K562 (cell line): ENCODE data around the gene RPTOR.

ENCODE experiments used
- ATF3 ChIP-seq, 2 experiments: fragments of 450-650 bp in 1 of 2; sonication (generic) in 1 of 2; formaldehyde crosslinking in 1 of 2; IDR thresholded peaks in 1 of 2; conservative IDR thresholded peaks in 1 of 2; 2 replicates each; pipeline versions ENCODE4 v1.6.1 to v1.8.1; 2016 to 2023; ENCODE audit warnings: mild to moderate bottlenecking in 2 of 2, moderate library complexity in 2 of 2, inconsistent platforms in 1 of 2, missing genetic modification reagents in 1 of 2
- CBFB ChIP-seq: sonication (generic); formaldehyde crosslinking; IDR thresholded peaks from 2 replicates; pipeline ENCODE4 v1.4.0; 2020; ENCODE audit warnings: mild to moderate bottlenecking, missing genetic modification reagents
- FOS ChIP-seq: IDR thresholded peaks from 3 replicates; pipeline ENCODE4 v1.6.1; 2011; ENCODE audit not compliant: insufficient read length; ENCODE audit errors: extremely low read depth
- NR2C2 ChIP-seq, 2 experiments: fragments of 200-800 bp in 1 of 2; sonication (Bioruptor generic) in 1 of 2; sonication (generic) in 1 of 2; formaldehyde crosslinking in 1 of 2; IDR thresholded peaks; 2 replicates each; pipeline versions ENCODE4 v1.6.1 to v1.8.0; 2016 to 2022; ENCODE audit warnings: mild to moderate bottlenecking in 1 of 2, missing compliant biosample characterization in 1 of 2, missing genetic modification characterization in 1 of 2, missing genetic modification reagents in 1 of 2
- PRPF4 ChIP-seq: fragments of 200-400 bp; formaldehyde crosslinking; IDR thresholded peaks from one replicate; pipeline ENCODE4 v1.6.1; 2017; ENCODE audit warnings: low read length, low read depth, mild to moderate bottlenecking; ENCODE audit not compliant: insufficient read depth, poor library complexity, severe bottlenecking
- RBBP5 ChIP-seq: fragments of 200-600 bp; sonication (generic); IDR thresholded peaks from 2 replicates; pipeline ENCODE4 v1.6.1; 2012; ENCODE audit warnings: borderline replicate concordance, mild to moderate bottlenecking, low read length, control low read depth, inconsistent platforms; ENCODE audit not compliant: insufficient read depth, poor library complexity, severe bottlenecking
- REST ChIP-seq, 2 experiments: fragments of 450-650 bp; formaldehyde crosslinking in 1 of 2; IDR thresholded peaks; 2 replicates each; pipeline versions ENCODE4 v1.4.0 to v1.6.1; 2014 to 2020; ENCODE audit warnings: mild to moderate bottlenecking in 2 of 2, borderline replicate concordance in 1 of 2, low read depth in 1 of 2
- SETDB1 ChIP-seq: IDR thresholded peaks from one replicate; pipeline ENCODE4 v1.6.1; 2012; ENCODE audit warnings: low read length, control low read depth, inconsistent platforms
- SIN3A ChIP-seq, 2 experiments: fragments of 150-350 bp in 1 of 2; IDR thresholded peaks; 2 replicates each; pipeline ENCODE4 v1.6.1; 2011 to 2016; ENCODE audit warnings: borderline replicate concordance in 2 of 2, low read depth in 2 of 2, low read length in 2 of 2, mild to moderate bottlenecking in 2 of 2, moderate library complexity in 2 of 2; ENCODE audit not compliant: control insufficient read depth in 1 of 2
- SMARCB1 ChIP-seq: IDR thresholded peaks from 2 replicates; pipeline ENCODE4 v1.6.1; 2011; ENCODE audit warnings: improper control_type of control experiment, low read depth; ENCODE audit not compliant: insufficient read length
- SP1 ChIP-seq: sonication (generic); formaldehyde crosslinking; IDR thresholded peaks from 2 replicates; pipeline ENCODE4 v1.8.1; 2022; ENCODE audit warnings: mild to moderate bottlenecking, missing genetic modification reagents
- SREBF1 ChIP-seq: fragments of 150-350 bp; IDR thresholded peaks from 2 replicates; pipeline ENCODE4 v1.6.1; 2014; ENCODE audit warnings: antibody characterized with exemption, low read depth, low read length, borderline replicate concordance
- TARDBP ChIP-seq: fragments of 450-650 bp; IDR thresholded peaks from 2 replicates; pipeline ENCODE4 v1.6.1; 2016
- ZNF133 ChIP-seq: fragments of 250-450 bp; sonication (Bioruptor Pico); IDR thresholded peaks from 2 replicates; pipeline ENCODE4 v1.4.0; 2020; ENCODE audit warnings: mild to moderate bottlenecking

- no peak for TF ChIP-seq PRPF4
- no peak for TF ChIP-seq SREBF1
- no peak for TF ChIP-seq TARDBP
- TF ChIP-seq SIN3A (IDR thresholded peaks at IDR 0.05; ENCODE audit: borderline replicate concordance in 2 of 2, control insufficient read depth in 1 of 2, low read depth in 2 of 2, low read length in 2 of 2), result no peak
- no peak for TF ChIP-seq SMARCB1
- TF ChIP-seq REST (IDR thresholded peaks at IDR 0.05; ENCODE audit: borderline replicate concordance), result no peak
- TF ChIP-seq REST (CRISPR knock-in tag; IDR thresholded peaks at IDR 0.05; ENCODE audit: low read depth), result no peak
- no peak for TF ChIP-seq SP1
- TF ChIP-seq FOS, result no peak
- no peak for TF ChIP-seq RBBP5
- TF ChIP-seq NR2C2 (CRISPR knock-in tag; IDR thresholded peaks at IDR 0.05), result no peak
- no peak for TF ChIP-seq NR2C2 (tag; IDR thresholded peaks at IDR 0.05)
- TF ChIP-seq CBFB, result no peak
- no peak for TF ChIP-seq ZNF133 (CRISPR knock-in tag)
- TF ChIP-seq ATF3 (IDR thresholded peaks at IDR 0.05), result no peak
- TF ChIP-seq ATF3 (CRISPR knock-in tag; conservative IDR thresholded peaks at IDR 0.05), result no peak
- TF ChIP-seq SETDB1, result no peak
Measured at GRCh38 chr17:80872501-80873306, 328.1 kb downstream of the RPTOR start.
